GM12891 (cell line): ENCODE data around the gene RUNX3.

Experiments
- DNase-seq: peaks from one replicate; pipeline ENCODE4 v3.0.0; 2011; ENCODE audit warnings: low spot score; ENCODE audit not compliant: insufficient read length
- FAIRE-seq: peaks from 2 replicates; lab custom pipeline; 2011; peaks lifted over from hg19 to GRCh38; lab: Jason Lieb, UNC
- PAX5 ChIP-seq: IDR thresholded peaks from 2 replicates; pipeline ENCODE4 v1.6.1; 2011; ENCODE audit warnings: low read length, moderate library complexity, mild to moderate bottlenecking; ENCODE audit not compliant: insufficient read depth, severe bottlenecking
- POLR2A ChIP-seq: IDR thresholded peaks from 2 replicates; pipeline ENCODE4 v1.6.1; 2011; ENCODE audit warnings: low read depth, low read length, control low read depth
- POLR2AphosphoS5 ChIP-seq: IDR thresholded peaks from 2 replicates; pipeline ENCODE4 v1.6.1; 2011; ENCODE audit warnings: low read depth, low read length, control low read depth
- POU2F2 ChIP-seq: IDR thresholded peaks from 2 replicates; pipeline ENCODE4 v1.6.1; 2011; ENCODE audit warnings: low read depth, mild to moderate bottlenecking, control low read depth, low read length, moderate library complexity
- SPI1 ChIP-seq: IDR thresholded peaks from 2 replicates; pipeline ENCODE4 v1.6.1; 2011; ENCODE audit warnings: low read depth, low read length, control low read depth
- TAF1 ChIP-seq: IDR thresholded peaks from 2 replicates; pipeline ENCODE4 v1.6.1; 2011; ENCODE audit warnings: low read depth, low read length, control low read depth

RUNX3 gene

GRCh38 chr1:24875991-24876506 lies 54.0 kb downstream of the RUNX3 start:
- TF ChIP-seq PAX5 (no peak), SPI1 (no peak), POU2F2 (no peak), TAF1 (no peak), POLR2A (no peak), POLR2AphosphoS5 (no peak)
- DNase-seq (no peak), FAIRE-seq (no peak)

GRCh38 chr1:24875257-24875656 lies 54.8 kb downstream of the RUNX3 start:
- FAIRE-seq (no peak), DNase-seq (no peak)
- no peak for TF ChIP-seq SPI1
- TF ChIP-seq POLR2A, result no peak
- TF ChIP-seq PAX5, result no peak
- TF ChIP-seq POLR2AphosphoS5, result no peak
- TF ChIP-seq TAF1, result no peak
- TF ChIP-seq POU2F2, result no peak

GRCh38 chr1:24874611-24875234 lies 55.4 kb downstream of the RUNX3 start:
- FAIRE-seq, result no peak
- DNase-seq, result no peak
- TF ChIP-seq POU2F2 (no peak), POLR2A (no peak), SPI1 (no peak), PAX5 (no peak), TAF1 (no peak), POLR2AphosphoS5 (no peak)

GRCh38 chr1:24874056-24874455 lies 56.0 kb downstream of the RUNX3 start:
- no peak for TF ChIP-seq PAX5
- TF ChIP-seq TAF1, result no peak
- no peak for TF ChIP-seq POLR2A
- TF ChIP-seq POLR2AphosphoS5, result no peak
- no peak for TF ChIP-seq SPI1
- TF ChIP-seq POU2F2, result no peak
- no peak for FAIRE-seq

GRCh38 chr1:24873148-24873547 lies 56.9 kb downstream of the RUNX3 start:
- TF ChIP-seq PAX5, result no peak
- TF ChIP-seq TAF1, result no peak
- TF ChIP-seq POLR2AphosphoS5, result no peak
- TF ChIP-seq POLR2A, result no peak
- TF ChIP-seq SPI1, result no peak
- no peak for TF ChIP-seq POU2F2
- FAIRE-seq (no peak), DNase-seq (no peak)

More at GRCh38 chr1:24874056-24874455, 56.0 kb downstream of the RUNX3 start:
- DNase-seq, result no peak

- TF ChIP-seq SPI1, result peak; percentile 36; the same call in 1 of the 2 replicates
- no peak for TF ChIP-seq PAX5
- no peak for FAIRE-seq
- DNase-seq, result no peak
Measured at GRCh38 chr1:24872061-24872850, 57.8 kb downstream of the RUNX3 start.

- TF ChIP-seq POLR2AphosphoS5 (no peak), POLR2A (no peak), POU2F2 (no peak), TAF1 (no peak), PAX5 (no peak), SPI1 (no peak)
- DNase-seq (no peak), FAIRE-seq (no peak)
Measured at GRCh38 chr1:24871306-24871901, 58.7 kb downstream of the RUNX3 start.

GRCh38 chr1:24870551-24871195 lies 59.4 kb downstream of the RUNX3 start:
- DNase-seq (no peak), FAIRE-seq (no peak)
- TF ChIP-seq POLR2A (no peak), PAX5 (no peak), POLR2AphosphoS5 (no peak), TAF1 (no peak), POU2F2 (no peak)

GRCh38 chr1:24868016-24868875 lies 61.8 kb downstream of the RUNX3 start:
- DNase-seq, result no peak
- no peak for FAIRE-seq
- TF ChIP-seq POLR2AphosphoS5 (no peak), PAX5 (no peak), POU2F2 (no peak), SPI1 (no peak), TAF1 (no peak), POLR2A (no peak)
